CD14-positive monocyte (primary cell): ENCODE measurements around the gene CHMP4A. TPM values are rescaled to one million over a fixed set of nuclear protein-coding genes. Genes with fewer than 3 reads are reported as not detected.
A peak's percentile ranks its signal among the peaks of the same experiment; 100 is the strongest.

Experiments used
- DNase-seq, 3 donors: peaks; one replicate each; pipeline ENCODE4 v3.0.0-alpha.2; 2011 to 2022
- H2AFZ ChIP-seq: 2 replicates; pipeline ENCODE4 v1.6.0; 2012; ENCODE audit warnings: mild to moderate bottlenecking, low read depth, low read length, inconsistent platforms; ENCODE audit not compliant: insufficient read depth, poor library complexity, severe bottlenecking
- H3K27ac ChIP-seq, 2 donors: 1 replicate in 1 of 2; 2 replicates in 1 of 2; pipeline ENCODE4 v1.5.1; 2012 to 2013; ENCODE audit warnings: low read length in 2 of 2, control low read depth in 1 of 2, inconsistent platforms in 1 of 2, low read depth in 1 of 2, mild to moderate bottlenecking in 1 of 2
- H3K27me3 ChIP-seq, 2 donors: one replicate each; pipeline versions ENCODE4 v1.6.0 to v1.6.1; 2011 to 2013; ENCODE audit warnings: low read length in 2 of 2; ENCODE audit not compliant: control insufficient read depth in 2 of 2, insufficient read depth in 2 of 2
- H3K36me3 ChIP-seq, 2 donors: replicated peaks in 1 of 2; 1 replicate in 1 of 2; 2 replicates in 1 of 2; pipeline versions ENCODE4 v1.5.1 to v1.6.1; 2012 to 2013; ENCODE audit warnings: low read length in 2 of 2, control low read depth in 1 of 2, inconsistent platforms in 1 of 2, mild to moderate bottlenecking in 1 of 2; ENCODE audit not compliant: insufficient read depth in 2 of 2, control insufficient read depth in 1 of 2
- H3K4me1 ChIP-seq, 2 donors: 1 replicate in 1 of 2; 2 replicates in 1 of 2; pipeline versions ENCODE4 v1.5.1 to v1.6.1; 2012 to 2013; ENCODE audit warnings: low read length in 2 of 2, control low read depth in 1 of 2, inconsistent platforms in 1 of 2, mild to moderate bottlenecking in 1 of 2, moderate library complexity in 1 of 2; ENCODE audit not compliant: insufficient read depth in 2 of 2, control insufficient read depth in 1 of 2
- H3K4me2 ChIP-seq: replicated peaks from 2 replicates; pipeline ENCODE3; 2012; ENCODE audit warnings: low read length, moderate library complexity, mild to moderate bottlenecking; ENCODE audit not compliant: poor library complexity, severe bottlenecking; ENCODE audit errors: extremely low read depth
- H3K4me3 ChIP-seq, 3 experiments: fragments of 200-600 bp in 1 of 3; sonication (generic) in 1 of 3; replicated peaks in 1 of 3; 1 replicate in 2 of 3; 2 replicates in 1 of 3; pipeline ENCODE4 v1.5.1; 2011 to 2013; ENCODE audit warnings: low read length in 3 of 3, mild to moderate bottlenecking in 3 of 3, control low read depth in 2 of 3, low read depth in 2 of 3, inconsistent platforms in 1 of 3, moderate library complexity in 1 of 3
- H3K79me2 ChIP-seq: 2 replicates; pipeline ENCODE4 v1.6.0; 2012; ENCODE audit warnings: mild to moderate bottlenecking, control low read depth, inconsistent platforms, low read length, moderate library complexity; ENCODE audit not compliant: insufficient read depth
- H3K9ac ChIP-seq: 2 replicates; pipeline ENCODE4 v1.6.0; 2017; ENCODE audit warnings: low read length, mild to moderate bottlenecking; ENCODE audit not compliant: insufficient read depth, poor library complexity, severe bottlenecking
- H3K9me3 ChIP-seq, 2 donors: replicated peaks in 1 of 2; 1 replicate in 1 of 2; 2 replicates in 1 of 2; pipeline versions ENCODE4 v1.5.1 to v1.6.1; 2012 to 2013; ENCODE audit warnings: low read length in 2 of 2, control low read depth in 1 of 2; ENCODE audit not compliant: control insufficient read depth in 1 of 2, insufficient read depth in 1 of 2
- H4K20me1 ChIP-seq: 2 replicates; pipeline ENCODE4 v1.6.0; 2012; ENCODE audit warnings: mild to moderate bottlenecking, low read length, control low read depth, moderate library complexity; ENCODE audit not compliant: insufficient read depth
- H3K27ac Mint-ChIP-seq, 7 donors: one replicate each; pipeline ENCODE4 v1.8.0; 2020; ENCODE audit warnings: mild to moderate bottlenecking in 7 of 7, mixed read lengths in 7 of 7, moderate library complexity in 6 of 7, inconsistent platforms in 2 of 7
- H3K27me3 Mint-ChIP-seq, 3 donors: one replicate each; pipeline ENCODE4 v1.8.0; 2021 to 2022; ENCODE audit warnings: low read depth in 3 of 3, mild to moderate bottlenecking in 3 of 3, mixed read lengths in 3 of 3, moderate library complexity in 3 of 3, inconsistent platforms in 1 of 3
- H3K36me3 Mint-ChIP-seq, 2 donors: one replicate each; pipeline ENCODE4 v1.8.0; 2020; ENCODE audit warnings: mixed read lengths in 2 of 2, inconsistent platforms in 1 of 2, mild to moderate bottlenecking in 1 of 2
- H3K4me1 Mint-ChIP-seq: one replicate; pipeline ENCODE4 v1.8.0; 2020; ENCODE audit warnings: mild to moderate bottlenecking, mixed read lengths
- H3K4me3 Mint-ChIP-seq, 2 donors: one replicate each; pipeline ENCODE4 v1.8.0; 2020; ENCODE audit warnings: mild to moderate bottlenecking in 2 of 2, mixed read lengths in 2 of 2, moderate library complexity in 1 of 2
- H3K9me3 Mint-ChIP-seq, 7 donors: one replicate each; pipeline ENCODE4 v1.8.0; 2020 to 2022; ENCODE audit warnings: mixed read lengths in 7 of 7, mild to moderate bottlenecking in 6 of 7, moderate library complexity in 6 of 7, inconsistent platforms in 2 of 7
- WGBS: methylation state at CpG from one replicate; pipeline ENCODE4 v1.1.5; 2013; ENCODE audit warnings: missing lambda C conversion rate; ENCODE audit not compliant: insufficient coverage; 5-methylcytosine and 5-hydroxymethylcytosine counted together
- intact Hi-C, 2 donors: fragments of 100-400 bp; cut with micrococcal nuclease; formaldehyde crosslinking; loops; one replicate each; pipeline versions ENCODE4 v1.15.0 to v1.15.1; 2023
- polyA plus RNA-seq, 3 donors: library from polyadenylated mRNA; depleted of rRNA in 1 of 3; unstranded in 2 of 3; stranded (reverse) in 1 of 3; fragments of 300-500 nt in 2 of 3; fragments of >200 nt in 1 of 3; fragmentation: Illumina TruSeq in 2 of 3; gene quantifications; 1 replicate in 2 of 3; 2 replicates in 1 of 3; pipeline ENCODE4 v1.2.3, GENCODE V29; 2012 to 2021
- TF ChIP-seq, protein P1 (sequence below): fragments of 200-600 bp; IDR thresholded peaks from one replicate; pipeline ENCODE4 v1.8.0; 2022; ENCODE audit warnings: antibody characterized with exemption, mild to moderate bottlenecking

Gene CHMP4A
- polyA plus RNA-seq, 3 donors = 99.0 to 128 (median 102) TPM

- DNase-seq = peak in 2 of 3 donors; percentile 82 to 86
- H3K27ac ChIP-seq = peak within 1 kb of the TSS; percentile 88 to 91
- H2AFZ ChIP-seq = peak within 1 kb of the TSS; percentile 90
- TF ChIP-seq, protein P1, sequence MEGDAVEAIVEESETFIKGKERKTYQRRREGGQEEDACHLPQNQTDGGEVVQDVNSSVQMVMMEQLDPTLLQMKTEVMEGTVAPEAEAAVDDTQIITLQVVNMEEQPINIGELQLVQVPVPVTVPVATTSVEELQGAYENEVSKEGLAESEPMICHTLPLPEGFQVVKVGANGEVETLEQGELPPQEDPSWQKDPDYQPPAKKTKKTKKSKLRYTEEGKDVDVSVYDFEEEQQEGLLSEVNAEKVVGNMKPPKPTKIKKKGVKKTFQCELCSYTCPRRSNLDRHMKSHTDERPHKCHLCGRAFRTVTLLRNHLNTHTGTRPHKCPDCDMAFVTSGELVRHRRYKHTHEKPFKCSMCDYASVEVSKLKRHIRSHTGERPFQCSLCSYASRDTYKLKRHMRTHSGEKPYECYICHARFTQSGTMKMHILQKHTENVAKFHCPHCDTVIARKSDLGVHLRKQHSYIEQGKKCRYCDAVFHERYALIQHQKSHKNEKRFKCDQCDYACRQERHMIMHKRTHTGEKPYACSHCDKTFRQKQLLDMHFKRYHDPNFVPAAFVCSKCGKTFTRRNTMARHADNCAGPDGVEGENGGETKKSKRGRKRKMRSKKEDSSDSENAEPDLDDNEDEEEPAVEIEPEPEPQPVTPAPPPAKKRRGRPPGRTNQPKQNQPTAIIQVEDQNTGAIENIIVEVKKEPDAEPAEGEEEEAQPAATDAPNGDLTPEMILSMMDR = no peak
- H4K20me1 ChIP-seq = peaks cover 50% of the 10 kb centered on the region
- H3K27ac Mint-ChIP-seq = peak within 1 kb of the TSS; percentile 92 to 98 (median 97)
- H3K27me3 ChIP-seq = no peaks in the 10 kb centered on the region
- no peaks in the 10 kb centered on the region for H3K27me3 Mint-ChIP-seq
- H3K36me3 Mint-ChIP-seq = peaks cover 41% of the 10 kb centered on the region in 2 donors
- WGBS = 3% methylated on average over 30 of the region's 38 CpGs
- peaks cover 77% of the 10 kb centered on the region for H3K79me2 ChIP-seq
- H3K9me3 ChIP-seq = no peaks in the 10 kb centered on the region
- H3K4me3 ChIP-seq = peak within 1 kb of the TSS; percentile 68 to 91 (median 77)
- H3K36me3 ChIP-seq = peaks cover 25 to 45% of the 10 kb centered on the region in 2 donors
- peak within 1 kb of the TSS; percentile 81 for H3K4me2 ChIP-seq
- peaks cover 26 to 42% of the 10 kb centered on the region in 2 donors for H3K4me1 ChIP-seq
- intact Hi-C loops = loop anchor here (1.0 to 10.0 kb wide), 6 partner anchors 8 to 209 kb away; partner anchors contain the start of genes TM9SF1 (in 2 of the 2), FITM1 (in 1 of the 2), LTB4R (in 1 of the 2) and LTB4R2 (in 1 of the 2)
- H3K4me3 Mint-ChIP-seq = peak within 1 kb of the TSS; percentile 93 to 98
- peaks cover 45% of the 10 kb centered on the region for H3K4me1 Mint-ChIP-seq
- H3K9me3 Mint-ChIP-seq = no peaks in the 10 kb centered on the region
- H3K9ac ChIP-seq = peak within 1 kb of the TSS; percentile 70
These were observed 19.6 kb upstream of the CHMP4A start, which contains the start of gene GMPR2 for GRCh38 chr14:24232645-24233537. Gene GMPR2 (plus strand): TSS chr14:24232929. CDS start chr14:24233254, 325 bp downstream.

DNA sequence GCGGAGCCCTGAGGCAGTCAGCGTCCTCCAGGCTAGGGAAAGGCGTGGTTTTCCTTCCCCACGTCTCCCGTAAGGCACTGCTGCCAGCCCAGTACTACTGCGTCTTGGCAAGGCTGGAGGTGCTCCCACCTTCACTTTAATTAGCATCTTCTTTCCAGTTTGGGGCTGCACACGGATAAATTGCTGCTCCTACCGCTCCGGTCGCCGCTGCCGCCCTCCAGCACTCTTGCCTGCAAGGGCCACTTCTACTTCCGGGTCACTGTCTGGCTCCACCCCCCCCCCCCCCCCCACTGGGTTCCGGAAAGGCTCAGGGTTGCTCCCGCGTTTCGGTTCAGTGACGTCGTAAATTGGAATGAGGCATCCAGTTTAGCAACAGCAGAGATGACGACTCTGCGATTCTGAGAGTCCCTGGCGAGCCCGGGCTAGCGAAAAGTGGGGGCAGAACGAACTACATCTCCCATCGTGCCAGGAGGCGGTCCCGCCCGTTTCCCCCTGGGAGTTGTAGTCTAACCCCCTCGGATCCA, 18.9 kb upstream of the CHMP4A start, which contains the start of gene NEDD8:
NEDD8 (minus strand) TSS at position 247 of the 524 bp plus-strand sequence; CDS start at position 147, 100 bp downstream.
- peak within 1 kb of the TSS; percentile 68 to 91 (median 77) for H3K4me3 ChIP-seq
- H3K9ac ChIP-seq = peak within 1 kb of the TSS; percentile 70
- H3K36me3 ChIP-seq = peaks cover 23 to 45% of the 10 kb centered on the region in 2 donors
- H2AFZ ChIP-seq = peak within 1 kb of the TSS; percentile 90
- intact Hi-C loops = loop anchor here (1.0 to 10.0 kb wide), 5 partner anchors 10 to 210 kb away; partner anchors contain the start of genes TM9SF1 (in 2 of the 2), FITM1 (in 1 of the 2), LTB4R (in 1 of the 2) and LTB4R2 (in 1 of the 2)
- peaks cover 37 to 40% of the 10 kb centered on the region in 2 donors for H3K36me3 Mint-ChIP-seq
- peaks cover 41% of the 10 kb centered on the region for H3K4me1 Mint-ChIP-seq
- H3K4me1 ChIP-seq = peaks cover 26 to 42% of the 10 kb centered on the region in 2 donors
- TF ChIP-seq, protein P1 = no peak
- H3K27me3 ChIP-seq = no peaks in the 10 kb centered on the region
- H3K9me3 Mint-ChIP-seq = no peaks in the 10 kb centered on the region
- peak within 1 kb of the TSS; percentile 92 to 98 (median 97) for H3K27ac Mint-ChIP-seq
- 0% methylated on average over 25 of the region's 30 CpGs for WGBS
- H3K79me2 ChIP-seq = peaks cover 79% of the 10 kb centered on the region
- DNase-seq = peak; percentile 94 to 97 (median 96)
- H3K4me2 ChIP-seq = peak within 1 kb of the TSS; percentile 81
- H4K20me1 ChIP-seq = peaks cover 43% of the 10 kb centered on the region
- peak within 1 kb of the TSS; percentile 93 to 98 for H3K4me3 Mint-ChIP-seq
- no peaks in the 10 kb centered on the region for H3K27me3 Mint-ChIP-seq
- no peaks in the 10 kb centered on the region for H3K9me3 ChIP-seq
- peak within 1 kb of the TSS; percentile 88 to 91 for H3K27ac ChIP-seq
